HG03175 (cell line): ENCODE results near the gene LEO1.

Experiments
- ATAC-seq: cut with Tn5 transposase; IDR thresholded peaks from one replicate; pipeline ENCODE4 v1.9.1; 2021; ENCODE audit warnings: mild to moderate bottlenecking, moderate library complexity; ENCODE audit not compliant: unreplicated experiment

Gene LEO1

GRCh38 chr15:51935466-51936104, 36.0 kb downstream of the LEO1 start:
- ATAC-seq: peak; percentile 94

DNA sequence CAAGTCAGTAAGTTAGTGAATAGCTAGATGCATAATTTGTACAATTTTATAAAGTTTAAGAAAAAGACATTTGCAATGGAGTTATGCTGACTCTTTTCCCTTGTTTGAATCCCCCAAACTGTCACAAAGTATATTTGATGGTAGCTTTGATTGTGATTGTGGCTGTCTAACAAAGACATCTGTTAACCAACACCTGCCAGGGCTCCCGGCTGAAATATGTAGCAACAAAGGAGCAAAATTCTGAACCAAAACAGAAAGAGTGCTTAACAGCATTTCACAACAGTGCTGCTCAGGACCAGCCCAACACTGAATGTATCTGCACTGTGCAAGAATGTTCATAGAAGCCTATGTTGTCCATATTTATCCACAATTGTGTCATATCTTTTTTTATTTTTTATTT, 39.4 kb downstream of the LEO1 start:
- no peak for ATAC-seq

DNA sequence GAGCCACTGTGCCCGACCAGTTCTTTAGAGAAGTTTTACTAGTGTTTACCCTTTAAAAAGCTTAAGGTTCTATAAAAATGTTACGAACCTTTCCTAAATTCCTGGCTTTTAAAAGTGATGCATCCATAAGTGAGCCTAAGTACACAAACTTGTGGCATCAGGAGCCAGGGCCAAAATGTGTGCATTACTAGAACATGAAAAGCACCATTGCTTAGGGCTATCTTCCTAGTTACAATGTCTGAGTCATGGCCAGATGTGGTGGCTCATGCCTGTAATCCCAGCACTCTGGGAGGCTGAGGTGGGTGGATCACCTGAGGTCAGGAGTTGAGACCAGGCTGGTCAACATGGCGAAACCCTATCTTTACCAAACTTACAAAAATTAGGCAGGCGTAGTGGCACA, 39.9 kb downstream of the LEO1 start:
- no peak for ATAC-seq

DNA sequence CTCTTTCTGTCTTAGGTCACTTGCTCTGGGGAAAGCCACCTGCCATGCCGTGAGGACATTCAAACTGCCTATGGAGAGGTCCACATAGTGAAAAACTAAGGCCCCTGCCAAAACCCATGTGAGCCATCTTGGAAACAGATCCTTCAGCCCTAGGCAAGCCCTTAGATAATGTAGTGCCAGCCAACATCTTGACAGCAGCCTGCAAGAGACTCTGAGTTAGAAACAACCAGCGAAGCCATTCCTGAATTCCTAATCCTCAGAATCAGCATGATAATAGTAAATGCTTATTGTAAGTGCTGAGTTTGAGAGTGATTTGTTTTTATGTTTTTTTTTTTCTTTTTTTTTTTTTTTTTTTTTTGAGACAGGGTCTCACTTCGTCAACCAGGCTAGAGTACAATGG, 40.6 kb downstream of the LEO1 start:
- no peak for ATAC-seq

GRCh38 chr15:51926809-51927208, 44.8 kb downstream of the LEO1 start:
- ATAC-seq: no peak

- no peak for ATAC-seq
Observed at GRCh38 chr15:51924156-51925068, 47.2 kb downstream of the LEO1 start.

DNA sequence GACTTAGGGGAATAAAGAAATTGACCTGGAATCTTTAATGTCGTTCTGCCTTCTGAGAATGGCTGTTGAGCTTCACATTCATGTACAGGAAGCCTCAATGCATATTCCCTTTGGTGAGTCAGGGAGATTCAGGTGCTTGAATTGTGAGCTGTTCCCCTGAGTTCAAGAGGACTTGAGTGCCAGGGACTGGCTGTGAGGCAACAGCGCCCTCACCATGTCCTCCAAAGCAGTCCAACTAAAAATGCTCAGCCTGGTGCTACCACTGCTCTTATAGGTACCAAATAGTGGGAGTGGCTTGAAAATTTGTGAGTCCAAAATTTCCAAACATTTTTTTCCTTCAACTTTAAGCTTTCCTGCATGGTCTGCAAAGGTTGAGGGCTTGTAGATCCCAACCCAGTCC, 54.1 kb downstream of the LEO1 start:
- no peak for ATAC-seq

GRCh38 chr15:51912528-51912927, 59.0 kb downstream of the LEO1 start:
- no peak for ATAC-seq

GRCh38 chr15:51909584-51909983, 62.0 kb downstream of the LEO1 start:
- no peak for ATAC-seq

DNA sequence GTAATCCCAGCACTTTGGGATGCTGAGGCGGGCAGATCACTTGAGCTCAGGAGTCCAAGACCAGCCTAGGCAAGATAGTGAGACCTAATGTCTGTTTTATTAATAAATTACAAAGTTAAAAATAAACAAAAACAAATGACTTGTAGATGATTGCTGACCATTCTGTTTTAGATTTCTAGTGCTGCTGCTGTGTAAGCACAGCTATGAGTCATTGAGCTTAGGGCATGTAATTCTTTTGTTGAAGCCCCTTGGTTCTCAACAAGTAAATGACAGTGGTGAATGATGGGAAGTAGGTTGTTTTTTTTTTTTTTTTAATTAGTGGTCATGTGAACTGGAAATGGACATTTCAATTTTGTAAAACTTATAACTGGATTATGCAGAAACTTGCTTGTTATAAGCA, 63.3 kb downstream of the LEO1 start:
- no peak for ATAC-seq

DNA sequence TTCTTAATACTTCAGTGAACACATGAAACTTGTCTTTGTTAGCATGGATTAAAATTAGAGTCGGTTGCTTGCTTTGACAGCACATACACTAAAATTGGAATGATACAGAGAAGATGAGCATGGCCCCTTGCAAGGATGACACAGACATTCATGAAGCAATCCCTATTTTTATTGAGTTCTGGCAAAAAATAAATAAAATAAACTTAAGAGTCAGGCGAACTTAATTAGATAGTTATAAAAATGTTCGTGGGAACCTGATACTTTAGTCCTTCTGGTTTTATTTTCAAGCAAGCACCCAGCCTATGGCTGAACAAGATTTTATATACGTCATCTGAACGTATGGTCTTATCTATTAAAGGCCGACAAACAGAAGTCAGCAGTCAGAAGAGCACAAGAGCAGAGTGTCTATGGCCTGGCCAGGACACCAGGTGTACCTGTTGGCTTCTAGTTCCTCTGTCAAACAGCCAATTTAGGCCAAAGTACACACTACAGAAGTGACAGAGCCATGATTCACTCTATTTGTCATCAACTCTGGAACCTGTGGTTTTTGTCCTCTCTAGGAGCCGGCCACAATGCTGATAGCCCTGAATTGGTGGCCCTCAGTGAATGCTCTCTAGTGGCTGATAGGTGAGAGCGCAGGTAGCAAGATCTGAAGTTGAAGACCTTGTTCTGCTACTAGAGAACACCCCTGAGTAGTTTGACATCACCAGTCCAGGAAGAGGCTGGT, 64.3 kb downstream of the LEO1 start:
- ATAC-seq: no peak

DNA sequence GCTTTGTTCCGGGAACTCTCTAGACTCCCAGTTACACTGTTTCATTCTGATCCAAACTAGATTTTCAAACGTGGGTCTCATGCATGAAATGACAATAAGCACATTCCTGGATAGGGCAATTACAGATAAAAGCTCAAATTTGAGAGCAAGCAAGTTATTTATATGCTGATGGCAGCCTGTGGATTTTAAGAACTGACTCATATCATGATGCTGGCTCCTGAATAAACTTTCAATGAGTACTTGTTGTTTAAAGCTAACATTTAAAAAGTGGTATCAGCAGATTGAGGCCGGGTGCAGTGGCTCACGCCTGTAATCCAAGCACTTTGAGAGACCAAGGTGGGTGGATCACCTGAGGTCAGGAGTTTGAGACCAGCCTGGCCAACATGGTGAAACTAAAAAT, 66.6 kb downstream of the LEO1 start:
- no peak for ATAC-seq

DNA sequence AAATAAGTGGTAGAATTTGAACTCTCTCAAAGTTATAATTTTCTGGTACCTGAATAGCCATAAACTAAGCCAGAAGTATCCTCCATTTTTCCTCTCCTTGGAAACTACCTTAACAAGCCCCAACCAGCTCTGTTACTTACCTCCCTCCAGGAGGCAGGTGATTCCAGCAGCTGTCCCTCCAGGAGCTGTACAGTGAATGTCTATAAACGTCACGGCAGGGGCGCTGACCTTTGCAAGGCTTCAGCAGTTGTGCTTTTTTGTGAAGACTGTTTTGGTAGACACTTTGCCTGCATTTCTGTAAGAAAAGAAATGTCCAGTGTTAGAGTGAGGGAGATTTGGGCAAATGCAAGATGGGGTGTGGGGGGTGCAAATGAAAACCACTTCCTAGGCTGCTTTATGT, 67.2 kb downstream of the LEO1 start:
- ATAC-seq: no peak

- no peak for ATAC-seq
Observed at GRCh38 chr15:51889486-51889885, 82.1 kb downstream of the LEO1 start.

- ATAC-seq: no peak
Observed at GRCh38 chr15:51888593-51889195, 82.9 kb downstream of the LEO1 start.
